ENCODE data around the gene ODAD2.

ODAD2 gene

GRCh38 chr10:27774831-27775230 is 224.0 kb downstream of the ODAD2 start:
- no peak for DNase-seq
- in situ Hi-C loops (cut with HindIII; ENCODE audit: low pct_ligation_motif_present, low sequenced_read_pairs): no loop called here
- no peak for TF ChIP-seq CTCF (IDR thresholded peaks at IDR 0.05; ENCODE audit: low read depth, low read length, missing control alignments)
- no peaks in the 10 kb centered on the region for H3K36me3 ChIP-seq (replicated peaks)
- H3K27ac ChIP-seq: no peak overlapping the region
- H3K27me3 ChIP-seq (replicated peaks): no peaks in the 10 kb centered on the region
- no peak overlapping the region for H3K4me3 ChIP-seq (ENCODE audit: low read depth, low read length)

- Histone ChIP-seq H3K36me3 (replicated peaks) (no peaks in the 10 kb centered on the region), H3K4me3 (ENCODE audit: low read depth, low read length) (no peak overlapping the region), H3K27me3 (replicated peaks) (no peaks in the 10 kb centered on the region), H3K27ac (no peak overlapping the region)
- DNase-seq: no peak
- TF ChIP-seq CTCF (IDR thresholded peaks at IDR 0.05; ENCODE audit: low read depth, low read length, missing control alignments): no peak
- in situ Hi-C loops (cut with HindIII; ENCODE audit: low pct_ligation_motif_present, low sequenced_read_pairs): no loop called here
These were observed 227.6 kb downstream of the ODAD2 start for GRCh38 chr10:27771231-27771630.

GRCh38 chr10:27770181-27770580 is 228.7 kb downstream of the ODAD2 start:
- no peaks in the 10 kb centered on the region for H3K27me3 ChIP-seq (replicated peaks)
- in situ Hi-C loops (cut with HindIII; ENCODE audit: low pct_ligation_motif_present, low sequenced_read_pairs): no loop called here
- TF ChIP-seq CTCF (IDR thresholded peaks at IDR 0.05; ENCODE audit: low read depth, low read length, missing control alignments): no peak

More at GRCh38 chr10:27770181-27770580, 228.7 kb downstream of the ODAD2 start:
- Histone ChIP-seq H3K36me3 (replicated peaks) (no peaks in the 10 kb centered on the region), H3K4me3 (ENCODE audit: low read depth, low read length) (no peak overlapping the region), H3K27ac (no peak overlapping the region)
- DNase-seq: no peak
